ENCODE data around the gene PSMD11. TPM values are rescaled to one million over a fixed set of nuclear protein-coding genes. Genes with fewer than 3 reads are reported as not detected.
"Not testable (repeated sequence)": the region's sequence is repeated elsewhere in the genome, so short reads cannot be mapped to it uniquely, and the experiment has no call there.

The PSMD11 gene
- total RNA-seq (10 to 100 TPM; 64.9 to 72.2 TPM), polyA plus RNA-seq (100 to 1,000 TPM; 102 to 122 (median 112) TPM), total RNA-seq (42.4 to 174 (median 75.6) reads per million in 6 experiments)

GRCh38 chr17:32444301-32445073, at the start of gene PSMD11:
TSS of gene PSMD11 (plus strand) at chr17:32444510. CDS start at chr17:32444524, 14 bp downstream.
- H3K4me3 Mint-ChIP-seq, result peak within 1 kb of the TSS; percentile 77 to 97 (median 89)
- peaks cover 0 to 30% (median 5%) of the 10 kb centered on the region in 3 donors for H3K36me3 Mint-ChIP-seq
- H3K27me3 Mint-ChIP-seq, result no peaks in the 10 kb centered on the region
- POLR2A ChIA-PET, result interaction anchor here (0.6 to 2.3 kb wide), 15 partner anchors 9 to 432 kb away, joined by 3 to 13 read pairs (median 4); partner anchors contain the start of genes C17orf75, CDK5R1, MYO1D and ZNF207
- DNase-seq (peak; percentile 98 to 100 (median 99)), ATAC-seq (peak; percentile 95 to 97)
- H3K27ac Mint-ChIP-seq, result peak within 1 kb of the TSS; percentile 23 to 94 (median 89)
- H3K9me3 Mint-ChIP-seq, result no peaks in the 10 kb centered on the region
- H3K4me1 Mint-ChIP-seq, result peaks cover 7 to 39% (median 36%) of the 10 kb centered on the region in 4 donors

GRCh38 chr17:32396343-32396742, 48.0 kb upstream of the PSMD11 start:
- no peaks in the 10 kb centered on the region for H3K9me3 Mint-ChIP-seq
- peak overlapping the region in 1 of 10 donors; percentile 62 for H3K27ac Mint-ChIP-seq
- H3K4me1 Mint-ChIP-seq, result peaks cover 9 to 22% (median 13%) of the 10 kb centered on the region in 4 donors
- DNase-seq (no peak), ATAC-seq (no peak)
- H3K36me3 Mint-ChIP-seq, result peaks cover 0 to 4% (median 4%) of the 10 kb centered on the region in 3 donors
- POLR2A ChIA-PET, result no interaction called here
- H3K27me3 Mint-ChIP-seq, result no peaks in the 10 kb centered on the region
- H3K4me3 Mint-ChIP-seq, result no peak overlapping the region

- Mint-ChIP-seq H3K9me3 (no peaks in the 10 kb centered on the region), H3K27me3 (no peaks in the 10 kb centered on the region), H3K4me1 (peaks cover 8 to 22% (median 10%) of the 10 kb centered on the region in 4 donors), H3K27ac (peak overlapping the region in 7 of 10 donors; percentile 3 to 84 (median 72)), H3K36me3 (peaks cover 0 to 4% (median 4%) of the 10 kb centered on the region in 3 donors), H3K4me3 (peak overlapping the region in 1 of 10 donors; percentile 39)
- POLR2A ChIA-PET, result interaction anchor here (0.7 kb wide), 1 partner anchor 497 kb away, joined by 3 read pairs; the partner anchor contains the start of gene UTP6
- ATAC-seq, result no peak
- DNase-seq, result no peak
Measured at GRCh38 chr17:32398946-32399345, 45.4 kb upstream of the PSMD11 start.

GRCh38 chr17:32410085-32410484, 34.2 kb upstream of the PSMD11 start:
- H3K9me3 Mint-ChIP-seq, H3K27ac Mint-ChIP-seq, H3K4me3 Mint-ChIP-seq, POLR2A ChIA-PET, H3K4me1 Mint-ChIP-seq, H3K27me3 Mint-ChIP-seq, DNase-seq, ATAC-seq: not testable (repeated sequence)
- peaks cover 0 to 31% (median 5%) of the 10 kb centered on the region in 3 donors for H3K36me3 Mint-ChIP-seq

GRCh38 chr17:32426894-32427293, 17.4 kb upstream of the PSMD11 start:
- ATAC-seq, result no peak
- no peaks in the 10 kb centered on the region for H3K4me1 Mint-ChIP-seq
- no peaks in the 10 kb centered on the region for H3K27me3 Mint-ChIP-seq
- H3K9me3 Mint-ChIP-seq, result peaks cover 0 to 25% (median 10%) of the 10 kb centered on the region in 9 donors
- no peak for DNase-seq
- H3K27ac Mint-ChIP-seq, result no peak overlapping the region
- H3K36me3 Mint-ChIP-seq, result peaks cover 10 to 17% (median 17%) of the 10 kb centered on the region in 3 donors
- H3K4me3 Mint-ChIP-seq, result no peak overlapping the region
- POLR2A ChIA-PET, result no interaction called here

GRCh38 chr17:32429598-32429997, 14.7 kb upstream of the PSMD11 start:
- no peaks in the 10 kb centered on the region for H3K27me3 Mint-ChIP-seq
- H3K36me3 Mint-ChIP-seq, result peaks cover 10 to 17% (median 17%) of the 10 kb centered on the region in 3 donors
- no peaks in the 10 kb centered on the region for H3K4me1 Mint-ChIP-seq
- no peak for ATAC-seq
- H3K9me3 Mint-ChIP-seq, result peaks cover 0 to 25% (median 10%) of the 10 kb centered on the region in 9 donors
- POLR2A ChIA-PET, result no interaction called here
- no peak overlapping the region for H3K27ac Mint-ChIP-seq
- no peak overlapping the region for H3K4me3 Mint-ChIP-seq
- DNase-seq, result no peak

- H3K36me3 Mint-ChIP-seq, result peaks cover 0 to 2% (median 0%) of the 10 kb centered on the region in 3 donors
- no peak overlapping the region for H3K27ac Mint-ChIP-seq
- POLR2A ChIA-PET, result no interaction called here
- no peak overlapping the region for H3K4me3 Mint-ChIP-seq
- DNase-seq, result no peak
- no peak for ATAC-seq
- peaks cover 6 to 18% (median 14%) of the 10 kb centered on the region in 4 donors for H3K4me1 Mint-ChIP-seq
- peaks cover 0 to 6% (median 0%) of the 10 kb centered on the region in 9 donors for H3K9me3 Mint-ChIP-seq
- H3K27me3 Mint-ChIP-seq, result peaks cover 0 to 9% (median 2%) of the 10 kb centered on the region in 5 donors
Measured at GRCh38 chr17:32440722-32441121, 3.6 kb upstream of the PSMD11 start.

- Mint-ChIP-seq H3K27me3 (peaks cover 0 to 9% (median 2%) of the 10 kb centered on the region in 5 donors), H3K27ac (no peak overlapping the region), H3K9me3 (no peaks in the 10 kb centered on the region), H3K4me3 (no peak overlapping the region), H3K4me1 (peaks cover 7 to 29% (median 25%) of the 10 kb centered on the region in 4 donors), H3K36me3 (peaks cover 0 to 6% (median 0%) of the 10 kb centered on the region in 3 donors)
- no peak for DNase-seq
- ATAC-seq, result no peak
- POLR2A ChIA-PET, result no interaction called here
Measured at GRCh38 chr17:32441886-32442285, 2.4 kb upstream of the PSMD11 start.

- Mint-ChIP-seq H3K4me1 (peaks cover 7 to 36% (median 35%) of the 10 kb centered on the region in 4 donors), H3K27me3 (no peaks in the 10 kb centered on the region), H3K36me3 (peaks cover 0 to 24% (median 3%) of the 10 kb centered on the region in 3 donors), H3K9me3 (no peaks in the 10 kb centered on the region), H3K27ac (peak overlapping the region in 9 of 10 donors; percentile 23 to 94 (median 87)), H3K4me3 (peak overlapping the region; percentile 77 to 97 (median 89))
- POLR2A ChIA-PET, result interaction anchor here (0.6 to 2.3 kb wide), 16 partner anchors 9 to 433 kb away, joined by 3 to 13 read pairs (median 4); partner anchors contain the start of genes C17orf75, CDK5R1, MYO1D and ZNF207
- no peak for ATAC-seq
- DNase-seq, result no peak
Measured at GRCh38 chr17:32443827-32444300, 446 bp upstream of the PSMD11 start.

- POLR2A ChIA-PET, result interaction anchor here (1.4 to 2.3 kb wide), 4 partner anchors 41 to 432 kb away, joined by 3 to 13 read pairs (median 8); partner anchors contain the start of genes CDK5R1, MYO1D and ZNF207
- Mint-ChIP-seq H3K4me1 (peaks cover 7 to 42% (median 40%) of the 10 kb centered on the region in 4 donors), H3K36me3 (peaks cover 0 to 35% (median 10%) of the 10 kb centered on the region in 3 donors), H3K4me3 (peak overlapping the region; percentile 77 to 97 (median 89)), H3K27ac (peak overlapping the region; percentile 23 to 94 (median 82)), H3K27me3 (no peaks in the 10 kb centered on the region), H3K9me3 (no peaks in the 10 kb centered on the region)
- DNase-seq (no peak), ATAC-seq (no peak)
Measured at GRCh38 chr17:32445074-32445415, 735 bp downstream of the PSMD11 start.

- Mint-ChIP-seq H3K27ac (peak overlapping the region; percentile 23 to 94 (median 82)), H3K9me3 (no peaks in the 10 kb centered on the region), H3K27me3 (no peaks in the 10 kb centered on the region), H3K4me1 (peaks cover 7 to 45% (median 42%) of the 10 kb centered on the region in 4 donors), H3K36me3 (peaks cover 0 to 39% (median 10%) of the 10 kb centered on the region in 3 donors), H3K4me3 (peak overlapping the region; percentile 77 to 97 (median 89))
- POLR2A ChIA-PET, result interaction anchor here (0.6 to 2.3 kb wide), 4 partner anchors 40 to 431 kb away, joined by 3 to 12 read pairs (median 4); partner anchors contain the start of genes CDK5R1 and MYO1D
- ATAC-seq (no peak), DNase-seq (no peak)
Measured at GRCh38 chr17:32445497-32445896, 1.2 kb downstream of the PSMD11 start.

GRCh38 chr17:32445971-32446370, 1.7 kb downstream of the PSMD11 start:
- Mint-ChIP-seq H3K9me3 (no peaks in the 10 kb centered on the region), H3K27me3 (no peaks in the 10 kb centered on the region), H3K36me3 (peaks cover 0 to 43% (median 10%) of the 10 kb centered on the region in 3 donors), H3K4me3 (peak overlapping the region; percentile 77 to 97 (median 89)), H3K4me1 (peaks cover 7 to 48% (median 44%) of the 10 kb centered on the region in 4 donors), H3K27ac (peak overlapping the region in 8 of 10 donors; percentile 23 to 94 (median 70))
- no peak for ATAC-seq
- POLR2A ChIA-PET, result interaction anchor here (0.6 to 2.3 kb wide), 2 partner anchors 131 to 431 kb away, joined by 3 to 5 read pairs; partner anchors contain the start of gene MYO1D
- no peak for DNase-seq
